Activated CD8-positive, alpha-beta memory T cell treated with anti-CD3 and anti-CD28 coated beads, Interleukin-2, amount 50 U/mL, for 24 hours (primary cell): ENCODE measurements around the gene RAB8A.

ENCODE experiments used
- DNase-seq: peaks from one replicate; pipeline ENCODE4 v3.0.0-alpha.2; 2020; ENCODE audit errors: extremely low read depth

Gene RAB8A

DNA sequence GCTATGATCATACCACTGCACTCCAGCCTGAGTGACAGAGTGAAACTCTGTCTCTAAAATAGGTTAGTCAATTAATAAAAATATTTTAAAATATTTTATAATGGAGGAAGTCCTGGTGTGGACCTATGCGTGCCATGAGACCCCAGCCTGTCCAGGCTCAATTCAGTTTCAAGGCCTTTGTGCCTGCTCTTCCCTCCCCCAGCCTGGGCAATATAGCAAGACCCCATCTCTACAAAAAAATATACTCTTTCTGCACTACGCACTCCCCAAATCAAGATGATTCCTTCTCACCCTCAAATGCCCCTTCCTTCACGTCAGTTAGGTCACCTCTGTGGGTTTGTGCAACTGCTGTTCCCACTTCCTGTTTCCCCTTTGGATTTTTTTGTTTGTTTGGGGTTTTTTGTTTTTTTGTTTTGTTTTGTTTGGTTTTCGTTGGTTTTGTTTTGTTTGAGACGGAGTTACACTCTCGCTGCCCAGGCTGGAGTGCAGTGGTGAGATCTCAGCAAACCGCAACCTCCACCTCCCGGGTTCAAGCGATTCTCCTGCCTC is 30.4 kb downstream of the RAB8A start:
- no peak for DNase-seq

GRCh38 chr19:16143399-16144215 is 31.9 kb downstream of the RAB8A start, which contains the start of gene HSH2D:
TSS of gene HSH2D (plus strand) at chr19:16143685. CDS start at chr19:16148751, 5,066 bp downstream.
- DNase-seq = peak; percentile 39

GRCh38 chr19:16144216-16144581 is 32.5 kb downstream of the RAB8A start:
- no peak for DNase-seq

GRCh38 chr19:16146112-16146511 is 34.4 kb downstream of the RAB8A start:
- no peak for DNase-seq

- no peak for DNase-seq
Observed at GRCh38 chr19:16148443-16149229, 36.9 kb downstream of the RAB8A start.

DNA sequence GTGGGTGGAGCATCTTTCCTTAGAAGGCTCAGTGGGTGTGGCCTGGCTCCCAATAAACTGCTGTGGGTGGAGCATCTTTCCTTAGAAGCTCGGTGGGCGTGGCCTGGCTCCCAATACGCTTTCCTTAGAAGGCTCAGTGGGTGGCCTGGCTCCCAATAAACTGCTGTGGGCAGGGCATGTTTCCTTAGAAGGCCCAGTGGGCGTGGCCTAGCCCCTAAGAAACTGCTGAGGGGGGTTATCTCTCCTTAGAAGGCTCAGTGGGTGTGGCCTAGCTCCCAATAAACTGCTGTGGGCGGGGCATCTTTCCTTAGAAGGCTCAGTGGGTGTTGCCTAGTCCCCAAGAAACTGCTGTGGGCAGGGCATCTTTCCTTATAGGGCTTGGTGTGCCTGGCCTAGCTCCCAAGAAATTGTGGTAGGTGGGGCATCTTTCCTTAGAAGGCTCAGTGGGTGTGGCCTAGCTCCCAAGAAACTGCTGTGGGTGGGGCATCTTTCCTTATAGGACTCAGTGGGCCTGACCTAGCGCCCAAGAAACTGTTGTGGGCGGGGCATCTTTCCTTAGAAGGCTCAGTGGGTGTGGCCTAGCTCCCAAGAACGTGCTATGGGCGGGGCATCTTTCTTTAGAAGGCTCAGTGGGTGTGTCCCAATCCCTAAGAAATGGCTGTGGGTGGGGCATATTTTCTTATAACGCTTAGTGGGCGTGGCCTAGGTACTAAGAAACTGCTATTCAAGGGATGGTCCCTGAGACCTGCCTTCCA is 42.1 kb downstream of the RAB8A start:
- DNase-seq = no peak

DNA sequence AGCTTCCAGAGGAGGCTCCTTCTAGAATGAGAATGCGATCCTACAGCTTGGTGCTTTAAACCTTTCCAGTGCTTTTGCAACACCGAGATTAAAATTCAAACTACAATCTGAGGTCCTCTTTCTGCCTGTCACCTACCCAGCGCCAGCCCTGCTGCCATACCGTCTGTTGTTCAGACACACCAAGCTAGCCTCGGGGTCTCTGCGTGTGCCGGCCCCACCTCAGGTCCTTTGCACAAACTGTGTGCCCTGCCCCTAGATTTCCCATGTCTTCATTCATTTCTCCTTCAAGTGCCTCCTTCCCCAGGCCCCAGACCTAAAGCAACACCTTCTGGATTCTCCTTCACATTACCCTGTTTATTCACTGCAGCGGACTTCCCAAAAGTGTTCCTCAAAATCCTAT is 42.9 kb downstream of the RAB8A start:
- DNase-seq = no peak

DNA sequence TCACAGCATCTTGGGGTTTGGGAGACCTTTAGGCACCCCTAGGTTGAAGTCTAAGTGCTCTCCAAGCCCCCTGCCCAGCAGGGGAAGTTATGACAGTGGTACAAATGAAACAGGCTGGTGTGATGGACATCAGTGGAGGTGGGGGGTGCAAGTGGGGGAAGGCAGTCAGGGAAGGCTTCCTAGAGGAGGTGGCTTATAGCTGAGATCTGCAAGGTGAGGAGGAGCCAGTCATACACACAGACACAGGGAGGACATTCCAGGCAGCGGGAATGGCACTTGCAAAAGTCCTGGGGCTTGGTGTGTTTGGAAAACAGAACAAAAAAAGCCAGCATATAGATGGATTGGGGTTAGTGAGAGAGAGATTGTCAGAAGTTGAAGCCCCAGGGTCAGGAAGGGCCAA is 43.4 kb downstream of the RAB8A start:
- no peak for DNase-seq

GRCh38 chr19:16156904-16157303 is 45.2 kb downstream of the RAB8A start:
- no peak for DNase-seq

DNA sequence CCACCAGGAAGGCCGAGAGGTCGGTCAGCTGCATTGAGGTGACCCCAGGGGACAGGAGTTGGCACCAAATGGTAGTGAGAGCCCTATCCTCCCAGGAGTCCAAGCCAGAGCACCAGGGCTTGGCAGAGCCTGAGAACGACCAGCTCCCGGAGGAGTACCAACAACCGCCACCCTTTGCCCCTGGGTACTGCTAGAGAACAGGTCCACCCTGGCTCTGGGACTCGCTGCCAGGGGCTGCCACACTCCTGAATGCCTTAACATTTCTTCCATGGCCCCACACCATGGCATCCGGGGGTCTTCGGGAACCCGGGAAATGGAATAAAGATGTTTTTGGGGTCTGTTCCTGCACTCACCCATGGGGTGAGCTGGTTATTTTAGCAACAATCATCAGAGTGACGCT is 45.9 kb downstream of the RAB8A start:
- DNase-seq = no peak

- no peak for DNase-seq
Observed at GRCh38 chr19:16159655-16160054, 48.0 kb downstream of the RAB8A start.

DNA sequence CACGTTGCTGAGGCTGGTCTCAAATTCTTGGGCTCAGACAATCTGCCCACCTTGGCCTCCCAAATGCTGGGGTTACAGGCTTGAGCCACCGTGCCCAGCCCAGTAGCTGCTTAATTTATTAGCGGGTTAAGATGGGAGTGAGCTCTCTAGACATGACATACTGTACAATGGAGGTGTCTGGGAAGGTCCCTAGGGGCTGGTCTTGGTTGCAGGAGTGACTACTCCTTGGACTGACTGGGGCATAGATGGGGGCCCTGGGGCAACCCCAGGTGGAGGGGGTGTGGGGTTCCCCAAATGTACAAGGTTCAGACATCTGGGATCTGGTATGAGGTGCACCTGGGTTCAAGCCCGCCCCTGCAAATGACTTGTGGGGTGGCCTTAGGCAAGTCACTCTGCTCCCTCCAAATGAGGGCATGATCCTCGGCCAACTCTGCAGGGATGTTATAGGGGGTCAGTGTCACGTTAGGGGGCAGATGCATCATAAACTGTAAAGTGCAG is 48.8 kb downstream of the RAB8A start:
- no peak for DNase-seq

- DNase-seq = no peak
Observed at GRCh38 chr19:16160943-16161560, 49.4 kb downstream of the RAB8A start.

GRCh38 chr19:16161840-16162239 is 50.2 kb downstream of the RAB8A start:
- DNase-seq = no peak

GRCh38 chr19:16164222-16164890 is 52.7 kb downstream of the RAB8A start:
- no peak for DNase-seq

- no peak for DNase-seq
Observed at GRCh38 chr19:16166417-16166816, 54.7 kb downstream of the RAB8A start.

- DNase-seq = no peak
Observed at GRCh38 chr19:16167055-16167454, 55.4 kb downstream of the RAB8A start.

DNA sequence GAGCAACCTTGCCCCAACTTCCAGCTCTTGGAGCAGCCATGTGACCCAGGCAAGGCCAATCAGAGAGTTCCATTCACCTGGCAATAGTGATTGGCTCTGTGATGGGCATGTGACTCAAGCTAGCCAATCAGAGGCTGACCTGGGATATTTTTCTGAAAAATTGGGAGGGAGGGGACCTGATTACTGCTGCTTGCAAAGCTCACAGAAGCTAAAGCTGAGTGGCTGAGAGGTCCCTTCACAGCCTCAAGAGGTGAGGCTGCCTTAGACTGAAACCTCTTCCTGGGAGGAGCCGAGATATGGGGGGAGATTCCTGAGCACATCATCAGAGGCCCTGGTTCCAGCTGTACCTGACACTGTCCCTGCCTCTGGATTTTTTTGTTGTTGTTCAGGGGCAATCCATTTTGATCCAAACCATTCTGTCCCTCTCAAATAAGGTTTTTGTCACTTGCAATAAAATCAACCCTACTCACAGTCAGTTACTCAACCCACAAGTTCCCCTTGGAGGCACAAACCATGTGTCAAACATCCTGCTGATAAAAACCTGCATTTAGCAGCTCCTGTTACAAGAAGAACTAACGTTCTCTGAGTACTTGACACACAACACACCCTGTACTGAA is 56.9 kb downstream of the RAB8A start:
- DNase-seq = no peak

DNA sequence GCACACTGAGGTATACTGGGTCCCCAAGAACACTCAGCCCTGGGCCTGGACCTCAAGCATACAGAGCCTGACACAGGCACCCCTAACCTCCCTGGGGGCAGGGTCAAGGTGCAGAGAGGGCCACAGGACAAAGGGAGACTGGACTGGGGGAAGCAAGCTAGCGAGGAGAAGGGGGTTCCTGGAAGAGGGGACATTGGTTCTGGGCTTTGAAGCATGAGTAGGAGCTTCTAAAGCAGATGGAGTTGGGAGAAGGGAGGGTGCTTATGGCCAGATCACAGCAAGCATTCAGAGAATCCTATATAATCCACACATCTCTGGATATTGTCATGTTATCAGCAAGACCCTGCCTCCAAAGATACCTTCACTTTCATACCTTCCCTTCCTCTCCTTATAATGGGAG is 58.4 kb downstream of the RAB8A start:
- DNase-seq = no peak

DNA sequence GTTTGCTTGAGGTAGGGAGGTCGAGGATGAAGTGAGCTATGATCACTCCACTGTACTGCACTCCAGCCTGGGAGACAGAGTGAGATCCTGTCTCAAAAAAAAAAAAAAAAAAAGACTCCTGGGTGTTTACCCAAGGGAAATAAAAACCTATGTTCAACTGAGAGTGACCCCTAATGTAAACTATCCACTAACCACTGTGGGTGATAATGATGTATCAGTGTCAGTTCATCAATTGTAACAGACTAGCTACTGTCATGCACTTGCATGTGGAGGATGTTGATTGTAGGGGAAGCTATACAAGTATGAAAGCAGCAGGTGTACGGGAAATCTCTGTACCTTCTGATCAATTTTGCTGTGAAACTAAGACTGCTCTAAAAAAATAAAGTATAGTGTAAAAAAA is 64.3 kb downstream of the RAB8A start:
- DNase-seq = no peak
